OCI-LY1 (cell line): ENCODE data around the gene SLCO3A1.
A peak's percentile ranks its signal among the peaks of the same experiment; 100 is the strongest.

ENCODE experiments used
- H2AFZ ChIP-seq: fragments of 200-600 bp; sonication (generic), shearing (Covaris generic); 2 replicates; pipeline ENCODE4 v1.6.0; 2014; ENCODE audit warnings: antibody characterized with exemption, mild to moderate bottlenecking, low read length
- H3F3A ChIP-seq: fragments of 200-600 bp; sonication (generic), shearing (Covaris generic); 2 replicates; pipeline ENCODE4 v1.6.0; 2014; ENCODE audit warnings: mild to moderate bottlenecking, antibody characterized with exemption, low read length, moderate library complexity; ENCODE audit not compliant: insufficient read depth
- H3K27ac ChIP-seq: fragments of 200-600 bp; sonication (generic); 2 replicates; pipeline ENCODE4 v1.5.1; 2014; ENCODE audit warnings: low read length, mixed run types, mild to moderate bottlenecking, low read depth; ENCODE audit not compliant: poor library complexity, severe bottlenecking
- H3K27me3 ChIP-seq: fragments of 200-600 bp; sonication (generic); 2 replicates; pipeline ENCODE4 v1.6.0; 2014; ENCODE audit warnings: antibody characterized with exemption, mild to moderate bottlenecking, low read length, moderate library complexity; ENCODE audit not compliant: insufficient read depth
- H3K36me3 ChIP-seq: fragments of 200-600 bp; sonication (generic); 2 replicates; pipeline ENCODE4 v1.6.1; 2014; ENCODE audit warnings: mild to moderate bottlenecking, antibody characterized with exemption, low read length, moderate library complexity, mixed read lengths; ENCODE audit not compliant: insufficient read depth
- H3K4me1 ChIP-seq: fragments of 200-600 bp; sonication (generic); 2 replicates; pipeline ENCODE4 v1.5.1; 2014; ENCODE audit warnings: mild to moderate bottlenecking, low read length, moderate library complexity; ENCODE audit not compliant: insufficient read depth, severe bottlenecking
- H3K4me2 ChIP-seq: fragments of 200-600 bp; sonication (generic), shearing (Covaris generic); 2 replicates; pipeline ENCODE4 v1.6.1; 2014; ENCODE audit warnings: low read length
- H3K4me3 ChIP-seq: fragments of 200-600 bp; sonication (generic); 2 replicates; pipeline ENCODE4 v1.5.1; 2014; ENCODE audit warnings: low read length, low read depth, mild to moderate bottlenecking, mixed read lengths; ENCODE audit not compliant: poor library complexity, severe bottlenecking
- H3K79me2 ChIP-seq: fragments of 200-600 bp; shearing (Covaris generic); 2 replicates; pipeline ENCODE4 v1.6.1; 2016; ENCODE audit warnings: mixed run types, low read length, mixed read lengths; ENCODE audit not compliant: insufficient read depth
- H3K9ac ChIP-seq: fragments of 200-600 bp; sonication (generic), shearing (Covaris generic); 2 replicates; pipeline ENCODE4 v1.6.1; 2014; ENCODE audit warnings: mild to moderate bottlenecking, low read length, mixed read lengths
- H3K9me2 ChIP-seq: fragments of 200-600 bp; sonication (generic), shearing (Covaris generic); 2 replicates; pipeline ENCODE4 v1.6.1; 2014; ENCODE audit warnings: low read depth, mild to moderate bottlenecking, low read length, mixed read lengths
- H3K9me3 ChIP-seq: fragments of 200-600 bp; shearing (Covaris generic); 2 replicates; pipeline ENCODE4 v1.6.1; 2014; ENCODE audit warnings: low read length, mixed read lengths
- H4K20me1 ChIP-seq: fragments of 200-600 bp; sonication (generic), shearing (Covaris generic); 2 replicates; pipeline ENCODE4 v1.6.0; 2016; ENCODE audit warnings: mild to moderate bottlenecking, low read length; ENCODE audit not compliant: insufficient read depth
- CTCF ChIP-seq: fragments of 200-600 bp; sonication (generic), shearing (Covaris generic); IDR thresholded peaks from 2 replicates; pipeline ENCODE4 v1.5.1; 2017; ENCODE audit warnings: mild to moderate bottlenecking, antibody characterized with exemption, low read length, moderate library complexity, mixed read lengths
- EZH2 ChIP-seq: fragments of 200-600 bp; sonication (generic), shearing (Covaris generic); IDR thresholded peaks from 2 replicates; pipeline ENCODE4 v1.8.0; 2017; ENCODE audit warnings: borderline replicate concordance, mixed run types, mild to moderate bottlenecking, antibody characterized with exemption, low read length, moderate library complexity, mixed read lengths

Gene SLCO3A1

GRCh38 chr15:91845720-91846119 is 7.8 kb upstream of the SLCO3A1 start:
- Histone ChIP-seq H3K27ac (no peak overlapping the region), H3K36me3 (no peaks in the 10 kb centered on the region), H3K9me3 (no peaks in the 10 kb centered on the region), H4K20me1 (no peaks in the 10 kb centered on the region), H3F3A (no peaks in the 10 kb centered on the region), H3K79me2 (no peaks in the 10 kb centered on the region), H3K9ac (no peak overlapping the region), H3K4me2 (no peak overlapping the region), H3K9me2 (no peaks in the 10 kb centered on the region), H2AFZ (no peak overlapping the region), H3K4me3 (no peak overlapping the region), H3K27me3 (no peaks in the 10 kb centered on the region), H3K4me1 (no peaks in the 10 kb centered on the region)
- TF ChIP-seq CTCF (no peak), EZH2 (no peak)

GRCh38 chr15:91849180-91849579 is 4.3 kb upstream of the SLCO3A1 start:
- Histone ChIP-seq H3K27me3 (peaks cover 4% of the 10 kb centered on the region; the same call in 1 of the 2 replicates), H3K9ac (no peak overlapping the region), H3K9me3 (no peaks in the 10 kb centered on the region), H3K4me1 (peaks cover 8% of the 10 kb centered on the region), H3K79me2 (no peaks in the 10 kb centered on the region), H3F3A (no peaks in the 10 kb centered on the region), H3K36me3 (no peaks in the 10 kb centered on the region), H2AFZ (no peak overlapping the region), H3K4me3 (no peak overlapping the region), H3K4me2 (no peak overlapping the region), H3K27ac (no peak overlapping the region), H4K20me1 (no peaks in the 10 kb centered on the region), H3K9me2 (no peaks in the 10 kb centered on the region)
- TF ChIP-seq EZH2, result no peak
- no peak for TF ChIP-seq CTCF

- H3K4me2 ChIP-seq, result no peak overlapping the region
- no peak overlapping the region for H3K9ac ChIP-seq
- H3F3A ChIP-seq, result no peaks in the 10 kb centered on the region
- H3K9me2 ChIP-seq, result no peaks in the 10 kb centered on the region
- peaks cover 4% of the 10 kb centered on the region; the same call in 1 of the 2 replicates for H3K27me3 ChIP-seq
- H2AFZ ChIP-seq, result no peak overlapping the region
- peaks cover 14% of the 10 kb centered on the region for H3K4me1 ChIP-seq
- no peaks in the 10 kb centered on the region for H3K79me2 ChIP-seq
- H4K20me1 ChIP-seq, result no peaks in the 10 kb centered on the region
- H3K9me3 ChIP-seq, result no peaks in the 10 kb centered on the region
- no peak overlapping the region for H3K4me3 ChIP-seq
- TF ChIP-seq CTCF, result peak; percentile 42
- TF ChIP-seq EZH2, result no peak
- no peaks in the 10 kb centered on the region for H3K36me3 ChIP-seq
- no peak overlapping the region for H3K27ac ChIP-seq
Measured at GRCh38 chr15:91849749-91850161, 3.8 kb upstream of the SLCO3A1 start.
